Endometrium (tissue), 2 donors: ENCODE measurements around the gene FOLR1.

Experiments used
- FAIRE-seq: peaks from 2 replicates; lab custom pipeline; 2012; peaks lifted over from hg19 to GRCh38; lab: Jason Lieb, UNC
- donor health status: control.
- donor health status: control.

The FOLR1 gene

DNA sequence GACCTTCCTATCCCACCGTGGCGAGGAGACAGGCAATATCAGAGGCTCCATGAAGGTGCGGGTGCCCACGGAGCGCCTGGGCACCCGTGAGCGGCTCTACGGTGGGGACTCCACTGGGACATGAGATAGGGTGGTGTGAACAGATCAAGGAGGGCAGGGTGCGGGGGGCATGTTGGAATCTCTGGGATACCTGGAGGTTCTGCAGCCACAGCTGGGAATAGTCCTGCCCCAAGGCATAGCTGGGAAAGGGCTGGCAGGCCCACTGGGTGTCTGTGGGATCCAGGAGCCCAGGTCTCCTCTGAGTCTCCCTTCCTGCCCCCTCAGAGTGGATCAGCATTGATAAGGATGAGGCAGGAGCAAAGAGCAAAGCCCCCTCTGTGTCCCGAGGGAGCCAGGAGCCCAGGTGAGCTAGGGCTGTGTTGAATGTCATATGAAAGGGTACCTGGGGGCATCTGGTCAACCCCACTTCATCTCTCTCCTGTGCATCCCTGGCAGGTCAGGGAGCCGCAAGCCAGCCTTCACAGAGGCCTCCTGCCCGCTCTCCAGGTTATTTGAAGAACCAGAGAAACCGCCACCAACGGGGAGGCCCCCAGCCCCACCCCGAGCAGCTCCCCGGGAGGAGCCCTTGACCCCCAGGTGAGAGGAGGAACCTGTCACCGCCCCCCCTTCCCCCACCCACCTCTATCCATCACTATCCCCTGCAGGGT is 43.6 kb downstream of the FOLR1 start:
- no peak for FAIRE-seq

DNA sequence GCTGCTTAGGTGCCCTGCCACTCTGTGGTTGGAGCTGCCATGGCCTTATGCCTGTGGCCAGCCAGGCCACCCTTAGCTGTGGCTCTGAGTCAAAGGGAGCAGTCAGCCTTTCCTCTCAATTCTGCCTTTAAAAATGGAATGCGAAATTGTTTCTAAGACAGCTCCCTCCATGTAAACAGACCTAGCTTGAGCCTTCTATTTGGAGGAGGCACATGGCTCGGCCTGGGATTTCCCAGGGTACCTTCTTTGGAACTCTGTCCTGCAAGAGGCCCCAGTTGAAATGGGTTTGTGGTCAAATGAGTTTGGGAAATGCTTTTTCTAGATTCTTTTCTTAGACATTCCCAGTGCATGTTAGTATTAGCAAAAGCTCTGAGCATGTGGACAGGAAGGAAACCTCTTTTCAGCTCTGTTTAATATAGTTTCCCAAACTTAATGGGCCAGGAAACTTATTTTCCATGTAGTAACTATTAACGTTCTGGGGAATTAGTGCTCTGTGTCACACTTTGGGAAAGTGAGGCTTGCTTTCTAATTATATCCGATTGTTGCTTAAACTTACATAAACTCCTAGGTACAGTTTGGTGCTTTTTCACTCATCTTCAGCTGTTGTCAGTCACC is 44.2 kb downstream of the FOLR1 start:
- no peak for FAIRE-seq

DNA sequence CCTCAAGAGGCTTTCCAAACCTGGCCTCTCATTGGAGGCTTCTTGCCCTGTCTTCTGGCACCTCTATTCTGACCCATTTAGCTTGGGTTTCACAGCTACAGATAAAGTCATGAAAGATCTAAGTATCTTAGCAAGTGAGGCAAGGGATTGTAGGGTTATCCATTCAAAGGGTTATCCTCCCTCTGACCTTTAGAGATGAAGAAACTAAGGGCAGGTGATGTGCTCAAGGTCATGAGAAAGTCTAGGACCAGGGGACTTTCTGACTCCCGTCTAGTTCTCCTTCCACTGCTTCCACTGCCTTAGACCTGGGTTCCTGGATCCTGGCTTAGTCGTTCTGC is 44.8 kb downstream of the FOLR1 start:
- FAIRE-seq: no peak

DNA sequence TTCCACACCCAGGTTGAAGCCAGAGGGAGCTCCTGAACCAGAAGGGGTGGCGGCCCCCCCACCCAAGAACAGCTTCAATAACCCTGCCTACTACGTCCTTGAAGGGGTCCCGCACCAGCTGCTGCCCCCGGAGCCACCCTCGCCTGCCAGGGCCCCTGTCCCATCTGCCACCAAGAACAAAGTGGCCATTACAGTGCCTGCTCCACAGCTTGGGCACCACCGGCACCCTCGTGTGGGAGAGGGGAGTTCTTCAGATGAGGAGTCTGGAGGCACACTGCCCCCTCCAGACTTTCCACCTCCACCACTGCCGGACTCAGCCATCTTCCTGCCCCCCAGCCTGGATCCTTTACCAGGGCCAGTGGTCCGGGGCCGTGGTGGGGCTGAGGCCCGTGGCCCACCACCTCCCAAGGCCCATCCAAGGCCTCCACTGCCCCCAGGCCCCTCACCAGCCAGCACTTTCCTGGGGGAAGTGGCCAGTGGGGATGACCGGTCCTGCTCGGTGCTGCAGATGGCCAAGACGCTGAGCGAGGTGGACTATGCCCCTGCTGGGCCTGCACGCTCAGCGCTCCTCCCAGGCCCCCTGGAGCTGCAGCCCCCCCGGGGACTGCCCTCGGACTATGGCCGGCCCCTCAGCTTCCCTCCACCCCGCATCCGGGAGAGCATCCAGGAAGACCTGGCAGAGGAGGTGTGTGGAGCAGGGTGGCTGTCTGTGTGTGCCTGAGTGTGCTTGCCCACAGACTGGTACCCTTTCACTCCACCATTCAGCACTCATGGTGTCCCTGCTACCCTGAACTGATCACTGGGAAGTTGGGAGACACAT is 45.4 kb downstream of the FOLR1 start:
- FAIRE-seq: no peak

DNA sequence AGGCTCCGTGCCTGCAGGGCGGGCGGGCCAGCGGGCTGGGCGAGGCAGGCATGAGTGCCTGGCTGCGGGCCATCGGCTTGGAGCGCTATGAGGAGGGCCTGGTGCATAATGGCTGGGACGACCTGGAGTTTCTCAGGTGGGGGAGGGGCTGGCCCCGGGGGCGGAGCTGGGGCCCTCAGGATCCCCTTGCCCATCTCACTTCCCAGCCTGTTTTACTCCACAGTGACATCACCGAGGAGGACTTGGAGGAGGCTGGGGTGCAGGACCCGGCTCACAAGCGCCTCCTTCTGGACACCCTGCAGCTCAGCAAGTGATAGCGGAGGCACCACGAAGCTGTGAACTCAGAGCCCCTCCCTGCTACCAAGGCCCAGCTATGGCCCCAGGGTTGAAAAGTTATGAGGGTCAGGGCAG is 46.1 kb downstream of the FOLR1 start:
- no peak for FAIRE-seq

DNA sequence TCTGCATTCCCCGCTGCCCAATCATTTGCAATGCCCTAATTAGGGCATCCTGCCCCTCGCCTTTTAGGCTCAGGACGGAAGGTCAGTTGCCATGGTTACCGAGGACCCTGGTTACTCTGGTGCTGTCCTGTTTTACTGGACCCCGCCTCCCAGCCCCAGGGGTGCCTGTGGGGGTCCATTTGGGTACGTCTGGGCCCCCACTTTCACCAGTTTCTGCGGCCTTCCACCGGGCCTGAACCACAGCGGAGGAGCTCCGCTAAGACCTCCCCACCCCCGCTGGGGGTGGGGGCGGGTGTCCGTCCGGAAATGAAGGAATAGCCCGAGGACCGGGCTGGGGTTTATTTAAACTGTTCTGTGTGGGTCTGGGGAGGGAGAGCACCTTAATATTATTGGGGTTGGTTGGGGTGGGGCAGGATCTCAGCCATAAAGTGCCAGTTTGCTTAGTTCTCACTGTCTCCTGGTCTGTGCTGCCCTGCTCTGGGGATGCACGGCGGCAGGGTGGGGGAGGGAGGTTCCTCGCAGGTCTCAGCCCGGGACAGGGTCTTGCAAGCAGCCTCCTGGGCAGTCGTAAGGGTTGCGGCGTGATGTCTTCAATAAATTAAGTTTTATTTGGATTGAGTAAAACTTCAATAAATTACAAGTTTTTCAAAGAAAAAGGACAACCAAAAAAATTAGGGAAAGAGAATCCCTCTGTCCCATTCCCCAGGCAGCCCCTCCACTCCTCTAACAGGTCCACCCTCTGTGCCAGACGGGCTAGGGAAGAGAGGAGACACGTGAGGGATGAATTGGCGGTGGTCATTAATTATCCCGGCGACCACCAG is 46.8 kb downstream of the FOLR1 start:
- no peak for FAIRE-seq

DNA sequence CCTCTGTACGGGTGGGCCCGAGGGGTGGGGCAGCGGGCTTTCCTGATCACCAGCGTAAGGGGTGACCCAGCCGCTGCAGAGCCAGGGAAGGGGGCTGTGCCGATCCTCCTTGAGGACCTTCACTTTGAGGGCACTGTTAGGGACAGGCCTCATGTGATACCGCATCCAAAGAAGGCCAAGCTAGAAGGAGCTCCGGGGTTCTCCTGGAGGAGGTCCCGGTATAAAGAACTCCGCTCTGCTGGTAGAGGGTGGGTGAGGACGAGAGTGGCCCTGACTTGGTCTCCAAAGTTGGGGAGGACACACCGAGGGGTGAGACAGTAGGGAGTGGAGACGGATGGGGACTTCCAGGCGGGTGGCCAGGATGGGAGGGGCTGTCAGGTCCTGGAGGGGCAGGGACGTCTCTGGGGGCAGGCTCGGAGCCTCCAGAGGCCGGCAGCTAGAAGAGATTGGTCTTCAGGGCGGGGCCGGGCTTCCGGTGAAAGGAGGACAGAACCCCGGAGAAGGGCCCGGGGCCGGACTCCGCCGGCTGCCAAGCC is 47.4 kb downstream of the FOLR1 start:
- no peak for FAIRE-seq

DNA sequence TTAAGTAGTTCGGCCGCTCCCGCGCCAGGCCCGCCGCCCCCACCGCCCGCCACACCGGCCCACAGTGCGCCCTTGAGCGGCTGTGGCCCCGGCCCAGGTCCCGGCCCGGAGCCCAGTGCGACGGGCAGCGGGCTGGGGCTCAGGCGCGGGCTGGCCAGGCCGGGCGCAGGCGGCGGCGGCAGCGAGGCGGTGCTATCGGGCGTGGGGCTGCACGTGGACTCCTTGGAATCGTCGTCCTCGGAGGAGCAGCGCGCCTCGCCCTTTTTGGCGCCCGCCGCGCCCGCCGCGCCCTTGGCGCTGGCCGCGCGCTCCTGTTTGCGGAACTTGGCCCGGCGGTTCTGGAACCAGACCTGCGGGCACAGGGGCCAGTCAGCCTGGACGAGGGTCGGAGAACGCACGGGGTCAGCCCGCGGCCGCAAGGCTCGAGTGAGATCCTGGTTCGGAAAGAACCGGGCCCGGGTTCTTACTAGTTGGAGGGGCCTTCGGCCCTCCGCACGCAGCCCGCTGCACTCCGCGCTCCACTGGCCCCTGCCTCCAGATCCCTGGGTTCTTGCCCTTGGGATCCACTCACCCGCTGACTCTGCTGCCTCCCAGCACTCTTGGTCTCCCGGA is 48.0 kb downstream of the FOLR1 start:
- no peak for FAIRE-seq

DNA sequence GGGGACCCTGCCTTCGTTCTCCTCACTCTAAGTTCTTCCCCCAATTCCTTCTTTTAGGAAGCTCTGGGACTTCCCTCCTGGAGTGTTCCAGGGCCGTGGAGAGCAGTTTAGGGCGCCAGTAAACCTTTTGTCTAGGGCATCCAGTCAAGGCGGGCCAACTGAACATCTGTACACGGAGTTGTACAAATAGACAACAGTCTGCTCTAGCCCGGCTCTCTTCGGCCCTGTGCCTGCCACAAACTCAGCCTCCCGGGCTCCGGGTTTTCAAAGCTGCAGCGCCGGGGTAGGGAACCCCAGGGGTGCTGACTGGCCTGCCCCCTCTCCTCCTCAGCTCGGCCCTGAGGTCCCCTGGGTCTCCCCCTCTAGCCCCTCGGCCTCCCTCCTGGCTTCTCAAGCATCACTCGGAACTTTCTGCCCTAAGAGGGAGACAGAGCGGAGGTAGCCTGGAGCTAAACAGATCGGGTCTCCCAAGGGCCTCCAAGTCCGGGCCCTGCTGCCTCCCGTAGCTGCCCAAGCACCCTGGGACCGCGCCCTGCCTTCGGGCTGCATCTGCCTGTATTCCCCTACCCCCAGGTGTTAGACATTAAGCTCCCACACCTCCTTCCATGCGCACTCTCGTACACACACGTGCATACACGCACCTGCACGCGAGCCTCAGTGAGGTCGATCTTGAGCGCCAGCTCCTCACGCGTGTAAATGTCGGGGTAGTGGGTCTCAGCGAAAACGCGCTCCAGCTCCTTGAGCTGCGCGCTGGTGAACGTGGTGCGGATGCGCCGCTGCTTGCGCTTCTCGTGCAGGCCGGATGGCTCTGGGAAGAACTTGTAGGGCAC is 48.7 kb downstream of the FOLR1 start:
- no peak for FAIRE-seq

DNA sequence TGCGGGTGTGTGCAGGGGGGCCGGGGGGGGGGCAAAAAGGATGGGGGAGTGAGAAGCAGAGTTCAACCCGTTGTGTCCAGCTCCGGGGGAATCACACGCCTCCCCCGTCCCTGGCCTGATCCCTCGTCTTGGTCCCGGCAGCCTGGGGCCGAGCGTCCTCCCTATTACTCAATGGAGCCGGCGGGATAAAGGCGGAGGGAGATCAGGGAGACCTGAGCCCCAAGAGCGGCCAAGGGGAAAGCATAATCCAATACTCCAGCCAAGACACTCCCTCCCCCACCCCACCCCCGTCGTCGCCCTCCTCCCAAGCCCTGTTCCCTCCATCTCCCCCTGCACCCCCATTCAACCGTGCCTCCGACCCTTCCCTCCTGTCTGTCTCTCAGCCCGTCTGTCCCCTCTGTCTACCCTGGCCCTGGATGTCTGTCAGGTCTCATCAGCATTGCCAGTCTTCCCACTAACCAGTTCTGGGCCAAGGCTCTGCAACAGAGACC is 49.4 kb downstream of the FOLR1 start:
- no peak for FAIRE-seq

DNA sequence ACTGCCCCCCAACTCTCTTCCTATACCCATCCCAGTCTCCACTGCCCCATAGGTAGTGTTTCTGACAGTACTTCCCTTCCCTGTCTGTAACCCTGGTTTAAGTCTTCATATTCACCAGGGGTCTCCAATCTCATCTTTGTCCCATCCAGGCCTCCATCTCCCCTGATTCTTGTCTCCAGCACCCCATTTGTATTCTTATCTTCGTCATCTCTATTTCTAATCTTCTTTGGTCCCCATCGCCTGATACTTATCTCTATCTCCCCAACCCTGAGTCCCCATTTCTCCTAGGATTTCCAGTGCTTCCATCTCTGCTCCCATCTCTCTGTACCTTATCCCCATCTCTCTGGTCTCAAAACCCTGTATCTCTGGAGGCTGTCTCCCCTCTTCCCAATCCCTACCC is 50.2 kb downstream of the FOLR1 start:
- FAIRE-seq: no peak

DNA sequence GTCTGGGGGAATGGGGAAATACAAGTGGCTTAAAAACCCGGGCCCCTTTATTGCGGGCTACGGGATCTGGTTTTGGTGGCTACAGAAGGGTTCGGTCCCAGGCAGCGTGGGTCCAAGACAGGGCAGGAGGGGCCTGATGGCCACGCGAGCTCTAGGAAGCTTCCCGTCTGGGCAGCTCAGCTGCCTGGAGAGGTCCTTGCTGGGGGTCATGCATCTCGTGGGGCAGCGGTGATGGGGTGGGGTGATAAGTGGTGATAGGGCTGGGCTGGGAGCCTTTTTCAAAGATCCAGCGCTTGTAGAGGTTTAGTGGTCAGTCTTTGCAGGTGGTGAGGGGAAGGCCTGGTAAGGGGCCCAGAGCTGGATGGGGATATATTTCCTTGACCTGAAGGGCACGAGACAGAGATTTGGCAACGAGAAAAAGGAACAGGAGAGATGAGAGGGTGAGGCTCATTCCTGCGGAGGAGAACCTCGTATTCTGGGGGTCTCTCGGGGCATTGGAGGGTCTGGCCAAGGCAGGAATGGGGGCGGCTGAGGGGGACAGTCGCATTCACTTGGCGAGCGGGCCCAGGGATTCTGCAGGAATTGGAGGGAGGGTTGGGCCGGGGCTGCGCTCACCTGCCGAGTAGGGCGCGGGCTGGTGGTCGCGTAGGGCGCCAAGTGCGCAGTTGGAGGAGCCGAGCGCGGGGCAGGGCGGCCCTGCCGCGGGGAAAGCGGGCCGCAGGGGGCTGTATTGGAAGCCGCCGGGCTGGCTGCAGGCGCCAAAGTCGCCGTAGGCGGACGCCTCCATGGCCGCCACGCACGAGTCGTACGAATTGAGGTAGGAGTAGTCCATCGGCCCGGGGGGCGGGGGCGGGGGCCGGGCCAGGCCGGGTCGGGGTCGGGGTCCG is 51.5 kb downstream of the FOLR1 start:
- no peak for FAIRE-seq

DNA sequence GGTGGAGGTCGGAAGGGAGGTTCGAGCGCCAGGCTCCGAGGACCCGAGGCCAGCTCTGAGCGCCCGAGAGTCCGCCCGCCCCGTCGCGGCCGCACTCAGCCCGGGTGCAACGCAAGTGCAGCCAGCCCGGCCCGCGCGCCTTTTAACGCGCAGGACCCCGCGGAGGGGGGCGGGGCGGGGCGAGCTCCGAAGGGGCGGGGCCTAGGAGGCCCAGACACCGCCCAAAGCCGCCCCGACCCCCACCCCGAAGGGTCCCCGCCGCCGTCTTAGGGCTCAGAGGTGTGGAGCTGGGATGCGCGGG is 52.1 kb downstream of the FOLR1 start, which contains the start of gene PHOX2A:
PHOX2A (minus strand) TSS at position 117 of the 301 bp plus-strand sequence. CDS start 172 bp downstream, outside the sequence.
- no peak for FAIRE-seq

DNA sequence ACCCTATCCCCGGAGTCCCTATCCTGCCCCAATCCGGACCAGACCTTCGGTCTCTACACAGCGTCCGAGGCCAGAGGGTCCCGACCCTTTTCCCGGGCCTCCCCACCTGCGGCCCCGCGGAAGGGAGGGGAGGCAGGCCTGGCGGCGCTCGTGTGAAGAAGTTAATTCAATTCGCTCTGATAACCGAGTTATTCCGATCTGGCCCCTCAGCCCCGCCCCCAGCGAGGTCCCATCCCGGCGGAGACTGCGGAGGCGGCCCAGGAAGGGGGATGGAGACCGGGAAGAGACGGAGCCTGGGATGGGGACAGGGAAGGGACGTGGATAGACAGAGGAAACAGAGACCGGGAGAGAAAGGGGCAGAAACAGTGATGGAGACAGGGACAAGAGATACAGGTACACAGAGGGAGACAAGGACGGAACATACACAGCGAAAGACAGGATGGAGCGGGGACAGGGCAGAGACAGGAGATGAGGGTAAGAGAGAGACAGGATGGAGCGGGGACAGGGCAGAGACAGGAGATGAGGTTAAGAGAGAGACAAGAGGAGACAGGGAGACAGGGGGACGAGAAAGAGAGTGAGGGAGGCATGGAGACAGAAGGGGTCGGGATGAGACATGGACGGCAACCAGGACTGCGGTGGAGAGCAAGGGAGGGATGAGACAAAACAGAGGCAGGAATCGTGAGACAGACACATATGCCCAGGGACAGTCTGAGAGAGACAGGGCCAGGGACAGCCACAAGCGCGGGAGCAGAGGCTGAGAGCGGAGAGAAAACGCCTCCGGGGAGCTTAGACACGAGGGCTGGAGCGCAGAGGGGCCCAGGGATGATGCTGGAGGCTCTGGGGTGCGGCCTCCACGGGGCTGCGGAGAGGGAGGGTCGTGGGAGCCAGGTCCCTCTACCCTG is 52.7 kb downstream of the FOLR1 start:
- no peak for FAIRE-seq

DNA sequence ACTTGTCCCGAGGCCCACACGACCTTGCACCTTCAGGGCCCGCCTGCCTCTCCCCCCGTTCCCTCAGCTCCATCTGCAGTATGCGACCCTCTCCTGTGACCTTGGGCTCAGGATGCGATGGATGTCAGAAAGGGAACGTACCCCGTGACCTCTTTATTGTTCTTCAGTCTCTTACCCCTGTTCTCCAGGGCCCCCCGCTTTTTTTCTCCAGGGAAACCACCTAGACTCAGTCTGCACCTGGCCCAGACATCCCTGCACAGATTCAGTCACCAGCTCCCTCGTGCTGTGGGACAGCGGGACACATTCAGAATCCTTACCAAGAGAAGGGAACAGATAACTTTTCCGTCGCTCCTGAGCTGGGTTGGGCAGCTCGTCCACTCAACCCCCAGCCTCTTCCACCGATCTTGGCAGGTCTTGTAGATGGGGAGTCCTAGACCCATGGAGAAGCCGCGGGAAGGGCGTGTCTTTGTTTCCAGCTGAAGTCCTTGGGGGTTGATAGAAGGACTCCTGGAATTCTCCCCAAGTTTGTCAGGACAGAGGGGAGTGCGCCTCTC is 53.4 kb downstream of the FOLR1 start:
- FAIRE-seq: no peak
